ENCODE results near the gene INSRR.

The INSRR gene

GRCh38 chr1:156836892-156837291 lies 22.0 kb downstream of the INSRR start:
- no peaks in the 10 kb centered on the region for H3K36me3 ChIP-seq
- no peak overlapping the region for H3K27ac ChIP-seq
- no peaks in the 10 kb centered on the region for H3K27me3 ChIP-seq (ENCODE audit: insufficient read depth, low read depth, severe bottlenecking)
- H3K4me3 ChIP-seq (ENCODE audit: low read depth, low read length), result no peak overlapping the region
- no peak for TF ChIP-seq CTCF (IDR thresholded peaks at IDR 0.05; ENCODE audit: low read depth, low read length)
- H3K9me3 ChIP-seq (ENCODE audit: severe bottlenecking), result no peaks in the 10 kb centered on the region
- no peak for DNase-seq

GRCh38 chr1:156836041-156836654 lies 22.8 kb downstream of the INSRR start:
- H3K4me3 ChIP-seq (ENCODE audit: low read depth, low read length), result no peak overlapping the region
- no peak overlapping the region for H3K27ac ChIP-seq
- no peak for DNase-seq
- TF ChIP-seq CTCF (IDR thresholded peaks at IDR 0.05; ENCODE audit: low read depth, low read length), result no peak
- no peaks in the 10 kb centered on the region for H3K9me3 ChIP-seq (ENCODE audit: severe bottlenecking)
- no peaks in the 10 kb centered on the region for H3K36me3 ChIP-seq
- H3K27me3 ChIP-seq (ENCODE audit: insufficient read depth, low read depth, severe bottlenecking), result no peaks in the 10 kb centered on the region

- DNase-seq, result no peak
- Histone ChIP-seq H3K27ac (no peak overlapping the region), H3K9me3 (ENCODE audit: severe bottlenecking) (no peaks in the 10 kb centered on the region), H3K36me3 (no peaks in the 10 kb centered on the region), H3K27me3 (ENCODE audit: insufficient read depth, low read depth, severe bottlenecking) (no peaks in the 10 kb centered on the region), H3K4me3 (ENCODE audit: low read depth, low read length) (no peak overlapping the region)
- TF ChIP-seq CTCF (IDR thresholded peaks at IDR 0.05; ENCODE audit: low read depth, low read length), result no peak
These were observed 24.6 kb downstream of the INSRR start for GRCh38 chr1:156834322-156834721.

- no peaks in the 10 kb centered on the region for H3K9me3 ChIP-seq (ENCODE audit: severe bottlenecking)
- no peak for DNase-seq
- no peak overlapping the region for H3K27ac ChIP-seq
- no peaks in the 10 kb centered on the region for H3K36me3 ChIP-seq
- TF ChIP-seq CTCF (IDR thresholded peaks at IDR 0.05; ENCODE audit: low read depth, low read length), result peak; percentile 50
- H3K27me3 ChIP-seq (ENCODE audit: insufficient read depth, low read depth, severe bottlenecking), result no peaks in the 10 kb centered on the region
- no peak overlapping the region for H3K4me3 ChIP-seq (ENCODE audit: low read depth, low read length)
These were observed 25.3 kb downstream of the INSRR start for GRCh38 chr1:156833603-156834002.

- Histone ChIP-seq H3K36me3 (no peaks in the 10 kb centered on the region), H3K9me3 (ENCODE audit: severe bottlenecking) (no peaks in the 10 kb centered on the region), H3K27me3 (ENCODE audit: insufficient read depth, low read depth, severe bottlenecking) (no peaks in the 10 kb centered on the region), H3K4me3 (ENCODE audit: low read depth, low read length) (no peak overlapping the region), H3K27ac (no peak overlapping the region)
- no peak for DNase-seq
- 0 out of 2 replicates have a peak, but pooled peaks have one; percentile 34 for TF ChIP-seq CTCF (IDR thresholded peaks at IDR 0.05; ENCODE audit: low read depth, low read length)
These were observed 26.5 kb downstream of the INSRR start for GRCh38 chr1:156832434-156832833.
